ACC112 (cell line): ENCODE data around the gene SMS.

Source experiments
- H2AFZ ChIP-seq: fragments of 200-600 bp; sonication (generic); one replicate; pipeline ENCODE4 v1.6.0; 2017; ENCODE audit warnings: antibody characterized with exemption, low read length; ENCODE audit not compliant: unreplicated experiment
- H3K27ac ChIP-seq: fragments of 200-600 bp; sonication (generic); 2 replicates; pipeline ENCODE4 v1.5.1; 2014; ENCODE audit warnings: low read depth, mild to moderate bottlenecking, antibody characterized with exemption, low read length, moderate library complexity
- H3K27me3 ChIP-seq: fragments of 200-600 bp; sonication (generic); 2 replicates; pipeline ENCODE4 v1.6.1; 2014; ENCODE audit warnings: mild to moderate bottlenecking, antibody characterized with exemption, low read length, moderate library complexity, mixed read lengths; ENCODE audit not compliant: insufficient read depth
- H3K36me3 ChIP-seq: fragments of 200-600 bp; sonication (generic); 2 replicates; pipeline ENCODE4 v1.6.1; 2016; ENCODE audit warnings: mild to moderate bottlenecking, antibody characterized with exemption, low read length, moderate library complexity, mixed read lengths; ENCODE audit not compliant: insufficient read depth
- H3K4me1 ChIP-seq: fragments of 200-600 bp; sonication (generic); one replicate; pipeline ENCODE4 v1.6.1; 2016; ENCODE audit warnings: low read length, mixed read lengths; ENCODE audit not compliant: insufficient read depth, unreplicated experiment, control insufficient read depth
- H3K4me3 ChIP-seq: fragments of 200-600 bp; sonication (generic); 2 replicates; pipeline ENCODE4 v1.5.1; 2014; ENCODE audit warnings: mild to moderate bottlenecking, low read depth, low read length
- H3K79me2 ChIP-seq: fragments of 200-600 bp; sonication (generic); one replicate; pipeline ENCODE4 v1.6.0; 2016; ENCODE audit warnings: low read length; ENCODE audit not compliant: control insufficient read depth, unreplicated experiment, insufficient read depth

The SMS gene

GRCh38 chrX:22037225-22037624 lies 96.7 kb downstream of the SMS start:
- H3K27me3 ChIP-seq = no peaks in the 10 kb centered on the region
- H3K36me3 ChIP-seq = no peaks in the 10 kb centered on the region
- no peak overlapping the region for H2AFZ ChIP-seq
- no peaks in the 10 kb centered on the region for H3K4me1 ChIP-seq
- no peaks in the 10 kb centered on the region for H3K79me2 ChIP-seq
- no peak overlapping the region for H3K27ac ChIP-seq
- H3K4me3 ChIP-seq = no peak overlapping the region

DNA sequence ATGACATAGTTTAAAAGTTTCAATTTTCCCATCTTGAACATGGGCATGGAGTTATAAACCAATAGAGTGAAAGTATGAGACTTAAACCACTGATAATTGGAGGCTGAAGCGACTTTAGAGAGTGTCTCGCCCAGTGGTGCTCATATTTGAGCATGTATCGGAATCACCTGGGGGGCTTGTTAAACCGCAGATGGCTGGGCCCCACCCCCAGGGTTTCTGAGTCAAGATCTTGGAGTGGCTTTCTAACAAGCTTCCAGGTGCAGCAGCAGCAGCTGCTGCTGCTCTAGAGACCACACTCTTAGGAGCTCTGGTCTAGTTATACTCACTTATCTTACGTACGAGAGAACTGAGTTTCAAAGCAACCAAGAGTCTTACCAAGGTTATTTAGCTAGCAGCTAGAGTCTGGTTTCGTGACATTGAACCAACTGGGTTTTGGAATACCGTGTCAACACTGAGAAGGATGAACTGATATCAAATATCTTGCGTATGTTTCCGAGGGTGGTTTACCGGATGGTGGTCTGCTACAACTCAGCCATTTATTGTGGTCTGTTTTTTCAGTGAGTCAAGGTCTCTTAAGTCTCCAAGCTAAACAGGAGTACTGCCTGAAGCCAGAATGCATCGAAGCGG lies 97.5 kb downstream of the SMS start:
- Histone ChIP-seq H3K79me2 (no peaks in the 10 kb centered on the region), H3K36me3 (no peaks in the 10 kb centered on the region), H3K27me3 (no peaks in the 10 kb centered on the region), H3K4me3 (no peak overlapping the region), H2AFZ (no peak overlapping the region), H3K4me1 (no peaks in the 10 kb centered on the region), H3K27ac (no peak overlapping the region)

GRCh38 chrX:22039541-22039940 lies 99.0 kb downstream of the SMS start:
- H3K4me1 ChIP-seq = no peaks in the 10 kb centered on the region
- H3K36me3 ChIP-seq = no peaks in the 10 kb centered on the region
- no peak overlapping the region for H3K27ac ChIP-seq
- H3K79me2 ChIP-seq = no peaks in the 10 kb centered on the region
- no peak overlapping the region for H2AFZ ChIP-seq
- no peaks in the 10 kb centered on the region for H3K27me3 ChIP-seq
- H3K4me3 ChIP-seq = no peak overlapping the region

GRCh38 chrX:22040184-22040583 lies 99.7 kb downstream of the SMS start:
- Histone ChIP-seq H3K27ac (no peak overlapping the region), H3K4me3 (no peak overlapping the region), H2AFZ (no peak overlapping the region), H3K36me3 (no peaks in the 10 kb centered on the region), H3K27me3 (no peaks in the 10 kb centered on the region), H3K79me2 (no peaks in the 10 kb centered on the region), H3K4me1 (no peaks in the 10 kb centered on the region)

GRCh38 chrX:22041907-22042530 lies 101.5 kb downstream of the SMS start:
- no peak overlapping the region for H2AFZ ChIP-seq
- H3K79me2 ChIP-seq = no peaks in the 10 kb centered on the region
- no peak overlapping the region for H3K27ac ChIP-seq
- no peaks in the 10 kb centered on the region for H3K4me1 ChIP-seq
- H3K36me3 ChIP-seq = no peaks in the 10 kb centered on the region
- H3K27me3 ChIP-seq = no peaks in the 10 kb centered on the region
- no peak overlapping the region for H3K4me3 ChIP-seq

GRCh38 chrX:22043872-22044271 lies 103.4 kb downstream of the SMS start:
- Histone ChIP-seq H3K36me3 (no peaks in the 10 kb centered on the region), H2AFZ (no peak overlapping the region), H3K4me1 (no peaks in the 10 kb centered on the region), H3K4me3 (no peak overlapping the region), H3K27me3 (no peaks in the 10 kb centered on the region), H3K79me2 (no peaks in the 10 kb centered on the region), H3K27ac (no peak overlapping the region)
